Spleen (tissue), 7 donors: ENCODE results near the gene OSBPL9.

Source experiments
- POLR2A ChIP-seq, 3 donors: fragments of 450-650 bp; IDR thresholded peaks; one replicate each; pipeline ENCODE4 v1.5.1; 2017; ENCODE audit warnings: antibody characterized with exemption in 3 of 3, mild to moderate bottlenecking in 1 of 3
- TF ChIP-seq, protein P1 (sequence below), 11 experiments: fragments of 200-600 bp in 7 of 11; fragments of 450-650 bp in 4 of 11; sonication (generic) in 4 of 11; IDR thresholded peaks in 8 of 11; conservative IDR thresholded peaks in 3 of 11; 1 replicate in 7 of 11; 2 replicates in 4 of 11; pipeline versions ENCODE4 v1.4.0 to v1.8.0; 2016 to 2021; ENCODE audit warnings: antibody characterized with exemption in 11 of 11, inconsistent platforms in 4 of 11, mild to moderate bottlenecking in 1 of 11
- donor health status: DM: no; HTN: no; CAD: no; lungs with moderate emphysema.
- donor health status: DM: no; HTN: no; CAD: no.
- donor health status: DM: no; HTN: no; CAD: no.

DNA sequence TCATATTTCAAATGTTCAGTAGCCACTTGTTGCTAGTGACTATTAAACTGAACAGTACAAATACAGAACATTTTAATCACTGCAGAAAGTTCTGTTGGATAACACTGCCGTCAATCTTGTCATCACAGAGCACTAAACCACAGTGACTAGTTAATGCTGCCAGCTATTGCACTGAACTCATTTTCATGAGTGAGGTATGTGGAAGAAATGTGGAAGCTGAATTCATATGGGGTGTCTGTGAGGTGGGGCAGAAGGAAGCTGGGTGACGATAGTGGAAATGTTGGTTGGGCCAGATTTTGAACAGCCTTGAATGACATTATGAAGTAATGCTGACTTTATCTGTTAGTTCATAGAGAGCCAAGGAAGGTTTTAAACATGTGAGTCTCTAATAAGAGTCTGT lies 49.6 kb downstream of the OSBPL9 start:
- TF ChIP-seq, protein P1, sequence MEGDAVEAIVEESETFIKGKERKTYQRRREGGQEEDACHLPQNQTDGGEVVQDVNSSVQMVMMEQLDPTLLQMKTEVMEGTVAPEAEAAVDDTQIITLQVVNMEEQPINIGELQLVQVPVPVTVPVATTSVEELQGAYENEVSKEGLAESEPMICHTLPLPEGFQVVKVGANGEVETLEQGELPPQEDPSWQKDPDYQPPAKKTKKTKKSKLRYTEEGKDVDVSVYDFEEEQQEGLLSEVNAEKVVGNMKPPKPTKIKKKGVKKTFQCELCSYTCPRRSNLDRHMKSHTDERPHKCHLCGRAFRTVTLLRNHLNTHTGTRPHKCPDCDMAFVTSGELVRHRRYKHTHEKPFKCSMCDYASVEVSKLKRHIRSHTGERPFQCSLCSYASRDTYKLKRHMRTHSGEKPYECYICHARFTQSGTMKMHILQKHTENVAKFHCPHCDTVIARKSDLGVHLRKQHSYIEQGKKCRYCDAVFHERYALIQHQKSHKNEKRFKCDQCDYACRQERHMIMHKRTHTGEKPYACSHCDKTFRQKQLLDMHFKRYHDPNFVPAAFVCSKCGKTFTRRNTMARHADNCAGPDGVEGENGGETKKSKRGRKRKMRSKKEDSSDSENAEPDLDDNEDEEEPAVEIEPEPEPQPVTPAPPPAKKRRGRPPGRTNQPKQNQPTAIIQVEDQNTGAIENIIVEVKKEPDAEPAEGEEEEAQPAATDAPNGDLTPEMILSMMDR (IDR thresholded peaks at IDR 0.05 in 8 of 11, conservative IDR thresholded peaks at IDR 0.05 in 3 of 11), result no peak
- TF ChIP-seq POLR2A (IDR thresholded peaks at IDR 0.05), result no peak
